G401.6 (cell line): ENCODE measurements around the gene NATD1.

ENCODE experiments used
- FAIRE-seq: peaks from 2 replicates; lab custom pipeline; 2012; peaks lifted over from hg19 to GRCh38; lab: Jason Lieb, UNC

NATD1 gene

DNA sequence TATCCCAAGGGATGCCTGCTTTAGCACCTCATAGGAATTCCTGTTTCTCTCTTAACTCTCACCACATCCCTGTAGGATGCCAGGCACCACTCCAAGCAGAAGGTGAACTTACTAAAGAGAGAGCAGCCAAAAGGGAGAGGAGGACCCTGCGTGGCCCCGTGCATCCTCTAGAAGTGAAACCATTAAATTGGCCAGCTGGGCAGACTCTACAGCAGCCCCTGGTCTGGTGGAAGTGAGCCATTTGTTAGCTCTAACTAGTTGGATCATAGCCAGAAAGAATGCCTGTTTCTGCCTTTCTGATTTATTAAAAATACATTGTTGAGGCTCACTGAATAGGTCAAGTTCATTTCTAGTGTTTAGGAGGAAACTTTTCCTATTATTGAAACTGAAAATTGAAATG is 61.5 kb downstream of the NATD1 start:
- no peak for FAIRE-seq

DNA sequence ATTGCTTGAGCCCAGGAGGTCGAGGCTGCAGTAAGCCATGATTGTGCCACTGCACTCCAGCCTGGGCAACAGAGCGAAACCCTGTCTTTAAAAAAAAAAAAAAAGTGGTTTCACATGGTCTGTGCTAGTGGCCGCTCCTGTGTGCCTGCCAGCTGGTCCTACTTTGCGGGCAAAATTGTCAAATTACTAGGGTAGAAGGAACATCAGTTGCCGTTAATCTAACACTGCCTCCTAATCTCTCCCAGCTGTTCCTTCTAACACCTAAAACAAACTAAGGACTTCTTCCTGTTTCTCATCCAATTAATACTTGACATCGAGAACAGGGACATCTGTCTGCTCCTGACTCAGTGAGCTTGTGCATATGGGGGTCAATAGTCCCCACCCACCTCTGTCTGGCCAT is 63.1 kb downstream of the NATD1 start:
- no peak for FAIRE-seq

GRCh38 chr17:21189361-21189760 is 63.8 kb downstream of the NATD1 start:
- FAIRE-seq = no peak
